HepG2 (cell line): ENCODE data around the gene HDAC4. TPM values are rescaled to one million over a fixed set of nuclear protein-coding genes. Genes with fewer than 3 reads are reported as not detected.

Source experiments
- ATAC-seq: fragments of 200-7000 bp; cut with Tn5 transposase; 3 replicates; pipeline ENCODE4 v1.9.1; 2020; ENCODE audit warnings: mild to moderate bottlenecking, moderate library complexity
- BruUV-seq: library from RNA; stranded (reverse); fragments of 400-500 nt; replicated peaks from 2 replicates; lab custom pipeline; 2021; lab: Mats Ljungman, UMichigan
- CTCF ChIA-PET: fragments of 300-600 bp; formaldehyde crosslinking; extraction: SDS; loops from one replicate; lab custom pipeline; 2021; ENCODE audit warnings: low total read pairs, inconsistent platforms, low intra/inter-chr PET ratio; lab: Yijun Ruan, JAX
- POLR2A ChIA-PET: fragments of 350-600 bp; sonication (Branson Sonifier 250); formaldehyde crosslinking; loops from one replicate; lab custom pipeline; 2020; ENCODE audit warnings: antibody characterized with exemption, inconsistent platforms; lab: Yijun Ruan, JAX
- DNase-seq: peaks from one replicate; pipeline ENCODE4 v3.0.0-alpha.2; 2015; ENCODE audit warnings: low spot score
- FAIRE-seq: peaks from 3 replicates; lab custom pipeline; 2011; peaks lifted over from hg19 to GRCh38; lab: Jason Lieb, UNC
- H2AFZ ChIP-seq: one replicate; pipeline ENCODE4 v1.6.1; 2011; ENCODE audit warnings: low read length, inconsistent platforms
- H3K27ac ChIP-seq: fragments of 300-600 bp; 3 replicates; pipeline ENCODE4 v1.8.0; 2011; ENCODE audit warnings: mixed run types, mild to moderate bottlenecking, mixed read lengths, low read length, inconsistent platforms; ENCODE audit not compliant: insufficient read depth; ENCODE audit errors: extremely low read length
- H3K27me3 ChIP-seq, 2 experiments: fragments of 200-600 bp in 1 of 2; 2 replicates in 1 of 2; 3 replicates in 1 of 2; pipeline versions ENCODE4 v1.6.0 to v1.8.0; 2011; ENCODE audit warnings: low read length in 2 of 2, mild to moderate bottlenecking in 2 of 2, moderate library complexity in 2 of 2, inconsistent platforms in 1 of 2; ENCODE audit not compliant: insufficient read depth in 2 of 2, control insufficient read depth in 1 of 2
- H3K36me3 ChIP-seq, 2 experiments: fragments of 200-600 bp in 1 of 2; replicated peaks in 1 of 2; 2 replicates in 1 of 2; 3 replicates in 1 of 2; pipeline versions ENCODE4 v1.5.1 to v1.8.0; 2011; ENCODE audit warnings: low read length in 2 of 2, inconsistent platforms in 1 of 2; ENCODE audit not compliant: insufficient read depth in 2 of 2, control insufficient read depth in 1 of 2
- H3K4me1 ChIP-seq: 2 replicates; pipeline ENCODE4 v1.5.1; 2012; ENCODE audit warnings: low read length, inconsistent platforms; ENCODE audit not compliant: insufficient read depth
- H3K4me2 ChIP-seq: 2 replicates; pipeline ENCODE4 v1.6.0; 2011; ENCODE audit warnings: low read depth, low read length, inconsistent platforms
- H3K4me3 ChIP-seq, 3 experiments: fragments of 200-600 bp in 1 of 3; sonication (generic), shearing (Covaris generic) in 1 of 3; replicated peaks in 1 of 3; 2 replicates each; pipeline ENCODE4 v1.5.1; 2011 to 2016; ENCODE audit warnings: low read length in 3 of 3, inconsistent platforms in 2 of 3, low read depth in 2 of 3, mild to moderate bottlenecking in 2 of 3, control low read depth in 1 of 3, mixed read lengths in 1 of 3; ENCODE audit not compliant: insufficient read depth in 1 of 3
- H3K79me2 ChIP-seq: one replicate; pipeline ENCODE4 v1.6.1; 2011; ENCODE audit warnings: low read length, inconsistent platforms; ENCODE audit not compliant: insufficient read depth
- H3K9ac ChIP-seq: 2 replicates; pipeline ENCODE4 v1.6.0; 2011; ENCODE audit warnings: mild to moderate bottlenecking, low read depth, low read length, inconsistent platforms; ENCODE audit not compliant: insufficient read depth
- H3K9me3 ChIP-seq: 2 replicates; pipeline ENCODE4 v1.5.1; 2012; ENCODE audit warnings: mild to moderate bottlenecking, low read length
- H4K20me1 ChIP-seq: 2 replicates; pipeline ENCODE4 v1.6.0; 2011; ENCODE audit warnings: inconsistent platforms, mild to moderate bottlenecking, low read length, moderate library complexity; ENCODE audit not compliant: insufficient read depth
- BHLHE40 ChIP-seq: IDR thresholded peaks from 2 replicates; pipeline ENCODE4 v1.6.1; 2011; ENCODE audit warnings: low read length, improper control_type of control experiment
- KMT2B ChIP-seq: IDR thresholded peaks from 2 replicates; pipeline ENCODE4 v1.6.1; 2016; ENCODE audit warnings: missing genetic modification reagents, missing compliant biosample characterization
- MTA3 ChIP-seq: sonication (generic); formaldehyde crosslinking; IDR thresholded peaks from 2 replicates; pipeline ENCODE4 v1.4.0; 2020; ENCODE audit warnings: missing genetic modification reagents
- NCOA1 ChIP-seq: sonication (generic); formaldehyde crosslinking; IDR thresholded peaks from 2 replicates; pipeline ENCODE4 v1.9.0; 2021; ENCODE audit warnings: missing genetic modification reagents
- NFKB2 ChIP-seq: sonication (generic); formaldehyde crosslinking; IDR thresholded peaks from 2 replicates; pipeline ENCODE4 v1.4.0; 2020; ENCODE audit warnings: missing genetic modification reagents, borderline replicate concordance
- NR2C2 ChIP-seq: sonication (generic); formaldehyde crosslinking; IDR thresholded peaks from 2 replicates; pipeline ENCODE4 v1.4.0; 2020; ENCODE audit warnings: missing genetic modification reagents, mild to moderate bottlenecking, moderate library complexity, borderline replicate concordance
- NRL ChIP-seq: sonication (generic); formaldehyde crosslinking; IDR thresholded peaks from 2 replicates; pipeline ENCODE4 v1.5.0; 2020; ENCODE audit warnings: missing genetic modification reagents, mild to moderate bottlenecking, moderate library complexity, borderline replicate concordance
- SRSF4 ChIP-seq: fragments of 200-400 bp; formaldehyde crosslinking; IDR thresholded peaks from one replicate; pipeline ENCODE4 v1.6.1; 2018; ENCODE audit warnings: mild to moderate bottlenecking, low read depth, low read length, moderate library complexity; ENCODE audit not compliant: poor library complexity, severe bottlenecking
- TAF15 ChIP-seq: fragments of 200-400 bp; formaldehyde crosslinking; IDR thresholded peaks from one replicate; pipeline ENCODE4 v1.6.1; 2018; ENCODE audit warnings: mild to moderate bottlenecking, low read depth, low read length; ENCODE audit not compliant: poor library complexity, severe bottlenecking
- WIZ ChIP-seq: sonication (generic); formaldehyde crosslinking; IDR thresholded peaks from 2 replicates; pipeline ENCODE4 v1.5.1; 2020; ENCODE audit warnings: mild to moderate bottlenecking, missing genetic modification reagents
- ZBTB38 ChIP-seq: sonication (generic); formaldehyde crosslinking; IDR thresholded peaks from 2 replicates; pipeline ENCODE4 v1.5.1; 2020; ENCODE audit warnings: mild to moderate bottlenecking, missing genetic modification reagents
- ZNF709 ChIP-seq: sonication (generic); formaldehyde crosslinking; IDR thresholded peaks from 2 replicates; pipeline ENCODE4 v1.5.0; 2020; ENCODE audit warnings: mild to moderate bottlenecking, missing genetic modification reagents
- ZNF747 ChIP-seq: sonication (generic); formaldehyde crosslinking; IDR thresholded peaks from 2 replicates; pipeline ENCODE4 v1.8.1; 2023; ENCODE audit warnings: missing genetic modification reagents, mild to moderate bottlenecking, borderline replicate concordance
- ZNF776 ChIP-seq: sonication (generic); formaldehyde crosslinking; IDR thresholded peaks from 2 replicates; pipeline ENCODE4 v1.4.0; 2020; ENCODE audit warnings: mild to moderate bottlenecking, missing genetic modification reagents
- WGBS: methylation state at CpG from one replicate; pipeline ENCODE4 v1.1.6; 2017; ENCODE audit warnings: low lambda C conversion rate; 5-methylcytosine and 5-hydroxymethylcytosine counted together
- in situ Hi-C: cut with HindIII; loops from 2 replicates; pipeline ENCODE4 v1.10.0; 2017; ENCODE audit warnings: low pct_unique_long_range_greater_than_20kb; ENCODE audit not compliant: extremely low pct_ligation_motif_present
- intact Hi-C: fragments of 100-400 bp; cut with micrococcal nuclease; formaldehyde crosslinking; loops from one replicate; pipeline ENCODE4 v1.10.0; 2022; ENCODE audit not compliant: unreplicated experiment
- polyA plus RNA-seq, 8 experiments: library from polyadenylated mRNA; depleted of rRNA in 3 of 8; stranded (reverse) in 7 of 8; unstranded in 1 of 8; fragments of >200 nt; fragmentation: Illumina TruSeq in 4 of 8; extraction: Trizol in 4 of 8; gene quantifications; 2 replicates each; pipeline versions ENCODE4 v1.2.1 to v1.2.3, GENCODE V29; 2011 to 2016; ENCODE audit warnings: low read depth in 4 of 8, missing spikeins in 1 of 8, mixed read lengths in 1 of 8; ENCODE audit not compliant: insufficient read depth in 1 of 8
- total RNA-seq, 5 experiments: library from RNA; depleted of rRNA; stranded (reverse); fragments of >200 nt; fragmentation: Illumina TruSeq; extraction: Trizol; gene quantifications; 2 replicates each; pipeline ENCODE4 v1.2.3, GENCODE V29; 2016; ENCODE audit warnings: low read depth in 1 of 5

The HDAC4 gene
- total and polyA plus RNA-seq, 2 of the 13 experiments (the other 11 are each of a cell fraction or from before 2014, with no cell fraction given): 10.1 to 11.5 TPM

- H3K9me3 ChIP-seq: no peaks in the 10 kb centered on the region
- ATAC-seq (no peak), FAIRE-seq (no peak), DNase-seq (no peak)
- H3K4me1 ChIP-seq: no peaks in the 10 kb centered on the region
- no peak overlapping the region for H3K4me3 ChIP-seq
- H3K4me2 ChIP-seq: no peak overlapping the region
- no TSS peak for BruUV-seq
- peaks cover 28% of the 10 kb centered on the region for H3K79me2 ChIP-seq
- no peak overlapping the region for H2AFZ ChIP-seq
- no peaks in the 10 kb centered on the region for H3K27me3 ChIP-seq
- H4K20me1 ChIP-seq: peaks cover 19% of the 10 kb centered on the region; the same call in 1 of the 2 replicates
- in situ Hi-C loops: no loop called here
- H3K9ac ChIP-seq: no peak overlapping the region
- WGBS: 97% methylated on average over 19 of the region's 20 CpGs
- intact Hi-C loops: no loop called here
- TF ChIP-seq WIZ (no peak), NRL (CRISPR knock-in tag) (no peak), SRSF4 (no peak), MTA3 (no peak), ZNF709 (CRISPR knock-in tag) (no peak), NR2C2 (no peak), ZNF747 (no peak), NCOA1 (CRISPR knock-in tag) (no peak), BHLHE40 (no peak), NFKB2 (CRISPR knock-in tag) (no peak), TAF15 (no peak), ZNF776 (no peak), KMT2B (CRISPR knock-in tag) (no peak), ZBTB38 (CRISPR knock-in tag) (no peak)
- POLR2A ChIA-PET: no interaction called here
- H3K27ac ChIP-seq: no peak overlapping the region
- CTCF ChIA-PET: no interaction called here
- H3K36me3 ChIP-seq: peaks cover 4 to 5% of the 10 kb centered on the region in 2 experiments; a peak in 4 of 5 replicates
Observed at GRCh38 chr2:239386001-239386670, 14.7 kb downstream of the HDAC4 start.
